ENCODE measurements around the gene CENPM.

CENPM gene

GRCh38 chr22:41931701-41932269, 15.2 kb downstream of the CENPM start:
- no peak for DNase-seq

- no peak for DNase-seq
These were observed 17.5 kb downstream of the CENPM start for GRCh38 chr22:41929418-41929810.

- DNase-seq: no peak
These were observed 18.1 kb downstream of the CENPM start for GRCh38 chr22:41928593-41929417.

- no peak for DNase-seq
These were observed 19.1 kb downstream of the CENPM start for GRCh38 chr22:41927813-41928212.

GRCh38 chr22:41925783-41926460, 21.0 kb downstream of the CENPM start:
- peak; percentile 83 for DNase-seq

GRCh38 chr22:41923595-41924276, 23.2 kb downstream of the CENPM start:
- DNase-seq: no peak

GRCh38 chr22:41922940-41923594, 23.9 kb downstream of the CENPM start:
- no peak for DNase-seq

- DNase-seq: no peak
These were observed 24.6 kb downstream of the CENPM start for GRCh38 chr22:41922328-41922727.

- DNase-seq: no peak
These were observed 26.5 kb downstream of the CENPM start for GRCh38 chr22:41920271-41920976.

GRCh38 chr22:41919357-41920224, 27.4 kb downstream of the CENPM start:
- peak; percentile 71 for DNase-seq

GRCh38 chr22:41917903-41918791, 28.8 kb downstream of the CENPM start:
- peak; percentile 78 for DNase-seq

- no peak for DNase-seq
These were observed 29.5 kb downstream of the CENPM start for GRCh38 chr22:41917375-41917902.

GRCh38 chr22:41916745-41917358, 30.1 kb downstream of the CENPM start:
- DNase-seq: no peak

- DNase-seq: no peak
These were observed 31.0 kb downstream of the CENPM start for GRCh38 chr22:41915786-41916493.

GRCh38 chr22:41915035-41915785, 31.7 kb downstream of the CENPM start, which contains the start of gene SHISA8:
TSS of gene SHISA8 (minus strand) at chr22:41915074. CDS start at chr22:41914667, 407 bp downstream.
- peak; percentile 61 for DNase-seq

GRCh38 chr22:41914611-41915034, 32.3 kb downstream of the CENPM start:
- no peak for DNase-seq

- DNase-seq: no peak
These were observed 33.0 kb downstream of the CENPM start for GRCh38 chr22:41913842-41914534.
